Stimulated activated naive CD4-positive, alpha-beta T cell treated with Interleukin-2 at 50 U/mL for 16 hours (primary cell): ENCODE results near the gene MLN.

Experiments used
- DNase-seq: peaks from one replicate; lab custom pipeline; 2025; lab: John Stamatoyannopoulos, UW

The MLN gene

GRCh38 chr6:33813990-33814985 lies 10.5 kb upstream of the MLN start:
- no peak for DNase-seq

GRCh38 chr6:33813246-33813904 lies 9.6 kb upstream of the MLN start:
- no peak for DNase-seq

- peak; percentile 15 for DNase-seq
These were observed 8.9 kb upstream of the MLN start for GRCh38 chr6:33812669-33813068.

GRCh38 chr6:33809594-33809993 lies 5.8 kb upstream of the MLN start:
- DNase-seq = no peak

- no peak for DNase-seq
These were observed 4.9 kb upstream of the MLN start for GRCh38 chr6:33808641-33809180.

- no peak for DNase-seq
These were observed 3.8 kb upstream of the MLN start for GRCh38 chr6:33807606-33808005.

- DNase-seq = no peak
These were observed 3.0 kb upstream of the MLN start for GRCh38 chr6:33806841-33807240.

- DNase-seq = no peak
These were observed 1.4 kb downstream of the MLN start for GRCh38 chr6:33802186-33802958.

GRCh38 chr6:33801611-33802010 lies 2.2 kb downstream of the MLN start:
- DNase-seq = no peak

- DNase-seq = no peak
These were observed 3.4 kb downstream of the MLN start for GRCh38 chr6:33800248-33800969.

- no peak for DNase-seq
These were observed 4.2 kb downstream of the MLN start for GRCh38 chr6:33799454-33800113.

GRCh38 chr6:33798343-33798848 lies 5.4 kb downstream of the MLN start:
- no peak for DNase-seq

- no peak for DNase-seq
These were observed 6.0 kb downstream of the MLN start for GRCh38 chr6:33797626-33798342.

- DNase-seq = no peak
These were observed 8.7 kb downstream of the MLN start for GRCh38 chr6:33794910-33795623.

GRCh38 chr6:33792981-33793380 lies 10.8 kb downstream of the MLN start:
- no peak for DNase-seq

- no peak for DNase-seq
These were observed 12.2 kb downstream of the MLN start for GRCh38 chr6:33791620-33792019.

- DNase-seq = no peak
These were observed 12.9 kb downstream of the MLN start for GRCh38 chr6:33790910-33791309.

- no peak for DNase-seq
These were observed 13.4 kb downstream of the MLN start for GRCh38 chr6:33790379-33790778.

- no peak for DNase-seq
These were observed 14.3 kb downstream of the MLN start for GRCh38 chr6:33789550-33789895.
